ENCODE results near the gene MLIP. TPM values are rescaled to one million over a fixed set of nuclear protein-coding genes. Genes with fewer than 3 reads are reported as not detected.

The MLIP gene
- total and polyA plus RNA-seq, 2 of the 13 experiments (the other 11 are each of a cell fraction or from before 2014, with no cell fraction given), result 0.08 to 0.33 TPM

GRCh38 chr6:54191461-54191860, 80.2 kb downstream of the MLIP start:
- no peaks in the 10 kb centered on the region for H4K20me1 ChIP-seq (ENCODE audit: insufficient read depth, low read length)
- H3K9me3 ChIP-seq (ENCODE audit: low read length), result no peaks in the 10 kb centered on the region
- H3K36me3 ChIP-seq (replicated peaks in 1 of 2; ENCODE audit: control insufficient read depth in 1 of 2, insufficient read depth in 2 of 2, low read length in 2 of 2), result no peaks in the 10 kb centered on the region
- in situ Hi-C loops (cut with HindIII; ENCODE audit: extremely low pct_ligation_motif_present, low pct_unique_long_range_greater_than_20kb), result no loop called here
- H3K4me1 ChIP-seq (ENCODE audit: insufficient read depth, low read length), result no peaks in the 10 kb centered on the region
- no peaks in the 10 kb centered on the region for H3K79me2 ChIP-seq (ENCODE audit: insufficient read depth, low read length)
- no peak overlapping the region for H3K4me3 ChIP-seq (replicated peaks in 1 of 3; ENCODE audit: insufficient read depth in 1 of 3, low read depth in 2 of 3, low read length in 3 of 3)
- H2AFZ ChIP-seq (ENCODE audit: low read length), result no peak overlapping the region
- TF ChIP-seq ZNF512 (CRISPR knock-in tag; IDR thresholded peaks at IDR 0.05) (no peak), MBD4 (IDR thresholded peaks at IDR 0.05; ENCODE audit: borderline replicate concordance, low read length) (no peak), RFX1 (IDR thresholded peaks at IDR 0.05) (peak; percentile 28; the same call in 1 of the 2 replicates)
- H3K27ac ChIP-seq (ENCODE audit: extremely low read length, insufficient read depth, low read length), result no peak overlapping the region
- ATAC-seq, result no peak
- POLR2A ChIA-PET, result no interaction called here
- H3K4me2 ChIP-seq (ENCODE audit: low read depth, low read length), result no peak overlapping the region
- intact Hi-C loops (cut with micrococcal nuclease; ENCODE audit: unreplicated experiment), result no loop called here
- H3K9ac ChIP-seq (ENCODE audit: insufficient read depth, low read depth, low read length), result no peak overlapping the region
- FAIRE-seq, result no peak
- BruUV-seq (replicated peaks), result no TSS peak
- H3K27me3 ChIP-seq (ENCODE audit: control insufficient read depth in 1 of 2, insufficient read depth in 2 of 2, low read length in 2 of 2), result no peaks in the 10 kb centered on the region
- no peak for DNase-seq (ENCODE audit: low spot score)
- CTCF ChIA-PET (ENCODE audit: low intra/inter-chr PET ratio, low total read pairs), result no interaction called here
- 71% methylated on average over 2 of the region's 2 CpGs for WGBS (ENCODE audit: low lambda C conversion rate)

GRCh38 chr6:54192993-54193392, 81.8 kb downstream of the MLIP start:
- no peak for DNase-seq (ENCODE audit: low spot score)
- in situ Hi-C loops (cut with HindIII; ENCODE audit: extremely low pct_ligation_motif_present, low pct_unique_long_range_greater_than_20kb) (no loop called here), intact Hi-C loops (cut with micrococcal nuclease; ENCODE audit: unreplicated experiment) (loop anchor here (1.0 kb wide), 1 partner anchor 204 kb away; no protein-coding TSS in a partner anchor)
- TF ChIP-seq ZNF883 (CRISPR knock-in tag; IDR thresholded peaks at IDR 0.05; ENCODE audit: not compliant biosample characterization) (no peak), ZMAT5 (CRISPR knock-in tag; IDR thresholded peaks at IDR 0.05; ENCODE audit: borderline replicate concordance, low read depth) (no peak), ZNF282 (IDR thresholded peaks at IDR 0.05; ENCODE audit: partially characterized antibody) (no peak), FOSL2 (CRISPR knock-in tag; IDR thresholded peaks at IDR 0.05) (no peak), ZBTB1 (CRISPR knock-in tag; IDR thresholded peaks at IDR 0.05; ENCODE audit: borderline replicate concordance) (no peak), ARNTL (CRISPR knock-in tag; IDR thresholded peaks at IDR 0.05) (no peak)
- Histone ChIP-seq H3K9me3 (ENCODE audit: low read length) (no peaks in the 10 kb centered on the region), H3K4me2 (ENCODE audit: low read depth, low read length) (no peak overlapping the region), H3K4me1 (ENCODE audit: insufficient read depth, low read length) (no peaks in the 10 kb centered on the region), H3K79me2 (ENCODE audit: insufficient read depth, low read length) (no peaks in the 10 kb centered on the region), H3K4me3 (replicated peaks in 1 of 3; ENCODE audit: insufficient read depth in 1 of 3, low read depth in 2 of 3, low read length in 3 of 3) (no peak overlapping the region), H3K36me3 (replicated peaks in 1 of 2; ENCODE audit: control insufficient read depth in 1 of 2, insufficient read depth in 2 of 2, low read length in 2 of 2) (no peaks in the 10 kb centered on the region), H3K9ac (ENCODE audit: insufficient read depth, low read depth, low read length) (no peak overlapping the region), H4K20me1 (ENCODE audit: insufficient read depth, low read length) (no peaks in the 10 kb centered on the region), H2AFZ (ENCODE audit: low read length) (no peak overlapping the region), H3K27ac (ENCODE audit: extremely low read length, insufficient read depth, low read length) (no peak overlapping the region), H3K27me3 (ENCODE audit: control insufficient read depth in 1 of 2, insufficient read depth in 2 of 2, low read length in 2 of 2) (no peaks in the 10 kb centered on the region)
- FAIRE-seq, result no peak
- no peak for ATAC-seq
- POLR2A ChIA-PET, result no interaction called here
- no TSS peak for BruUV-seq (replicated peaks)
- CTCF ChIA-PET (ENCODE audit: low intra/inter-chr PET ratio, low total read pairs), result no interaction called here
- 26% methylated on average over 3 of the region's 3 CpGs for WGBS (ENCODE audit: low lambda C conversion rate)
